HG03045 (cell line): ENCODE measurements around the gene CHD8.
"Not testable (repeated sequence)": the region's sequence is repeated elsewhere in the genome, so short reads cannot be mapped to it uniquely, and the experiment has no call there.

ENCODE experiments used
- ATAC-seq: cut with Tn5 transposase; IDR thresholded peaks from one replicate; pipeline ENCODE4 v1.9.1; 2021; ENCODE audit warnings: mild to moderate bottlenecking, moderate library complexity; ENCODE audit not compliant: unreplicated experiment

Gene CHD8

DNA sequence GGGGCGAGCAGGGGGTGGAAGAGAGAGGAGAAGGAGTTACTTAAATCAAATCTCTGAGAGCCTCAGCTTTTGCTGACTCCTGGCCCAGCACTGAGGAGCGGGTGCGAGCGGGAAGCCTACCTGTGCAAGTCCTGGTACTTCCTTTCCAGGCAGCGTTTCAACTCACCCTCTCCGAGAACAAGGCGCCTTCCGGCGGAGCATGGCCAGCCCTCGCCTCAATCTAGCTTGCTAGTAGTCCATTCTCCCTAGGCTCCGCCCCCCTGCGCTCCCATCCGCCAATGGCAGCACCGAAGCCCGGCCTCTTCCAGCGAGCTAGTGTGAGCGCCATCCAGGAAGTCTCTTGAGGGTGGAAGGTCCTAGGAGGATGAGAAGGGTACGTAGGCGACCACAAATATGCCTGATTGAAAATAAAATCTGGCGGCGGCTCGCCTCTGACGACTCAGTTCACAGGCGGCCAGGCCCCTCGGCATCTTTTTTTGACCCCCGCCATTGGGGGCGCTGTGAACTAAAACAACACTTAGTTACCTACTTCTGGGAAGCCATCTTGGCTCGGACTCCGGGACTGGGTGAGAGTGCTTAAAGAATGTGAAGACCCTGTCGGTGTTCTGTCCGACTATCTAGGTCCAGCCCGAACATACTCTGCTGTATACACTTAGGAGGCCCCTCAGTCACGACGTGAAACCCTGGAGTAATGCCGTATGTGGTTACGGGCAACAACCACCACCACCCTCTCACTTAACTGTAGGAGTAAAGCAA lies at the start of gene CHD8:
Gene CHD8, minus strand, starts transcription at position 212 of the 756 bp plus-strand sequence. CDS start 24,480 bp downstream, outside the sequence.
- peak; percentile 98 for ATAC-seq

DNA sequence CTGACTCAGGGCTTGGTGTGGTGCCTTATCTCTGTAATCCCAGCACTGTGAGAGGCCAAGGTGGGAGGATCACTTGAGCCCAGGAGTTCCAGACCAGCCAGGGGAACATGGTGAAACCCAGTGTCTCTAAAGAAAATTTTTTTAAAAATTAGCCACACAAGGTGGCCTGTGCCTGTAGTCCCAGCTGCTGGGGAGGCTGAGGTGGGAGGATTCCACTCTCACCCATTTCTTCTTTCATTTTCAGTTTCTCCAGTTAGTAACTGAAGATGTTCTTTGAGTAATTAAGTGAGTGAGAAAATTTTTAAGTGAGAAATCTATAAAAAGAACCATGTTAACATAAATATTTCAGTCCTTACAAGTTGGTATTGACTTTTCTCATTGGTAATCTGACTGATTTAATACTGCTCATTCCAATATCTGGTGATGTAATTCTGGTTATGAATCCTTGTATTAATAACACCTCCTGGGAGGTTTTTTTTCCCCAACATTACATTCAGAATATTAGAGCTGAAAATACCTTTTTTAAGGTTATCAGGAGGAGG lies 49.2 kb upstream of the CHD8 start:
- peak; percentile 83 for ATAC-seq

- no peak for ATAC-seq
Observed at GRCh38 chr14:21503376-21503775, 47.5 kb upstream of the CHD8 start.

DNA sequence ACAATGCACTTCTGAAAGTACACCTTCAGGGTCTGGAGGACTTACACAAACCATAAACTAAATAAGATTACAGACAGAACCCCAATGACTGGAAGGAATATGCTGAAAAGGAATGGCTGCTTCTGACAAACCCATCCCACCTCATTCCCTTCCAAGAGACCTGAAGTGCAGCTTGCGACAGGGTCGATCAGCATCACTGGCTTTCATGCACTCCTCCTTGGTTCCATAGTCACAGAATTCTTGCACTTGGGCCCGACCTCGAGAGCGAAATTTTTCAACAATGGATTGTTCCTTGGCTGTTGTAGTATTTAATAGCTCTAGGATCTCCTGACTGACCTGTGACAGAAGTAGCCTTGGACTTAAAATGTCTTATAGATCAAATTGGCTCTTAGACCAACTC lies 45.6 kb upstream of the CHD8 start:
- no peak for ATAC-seq

DNA sequence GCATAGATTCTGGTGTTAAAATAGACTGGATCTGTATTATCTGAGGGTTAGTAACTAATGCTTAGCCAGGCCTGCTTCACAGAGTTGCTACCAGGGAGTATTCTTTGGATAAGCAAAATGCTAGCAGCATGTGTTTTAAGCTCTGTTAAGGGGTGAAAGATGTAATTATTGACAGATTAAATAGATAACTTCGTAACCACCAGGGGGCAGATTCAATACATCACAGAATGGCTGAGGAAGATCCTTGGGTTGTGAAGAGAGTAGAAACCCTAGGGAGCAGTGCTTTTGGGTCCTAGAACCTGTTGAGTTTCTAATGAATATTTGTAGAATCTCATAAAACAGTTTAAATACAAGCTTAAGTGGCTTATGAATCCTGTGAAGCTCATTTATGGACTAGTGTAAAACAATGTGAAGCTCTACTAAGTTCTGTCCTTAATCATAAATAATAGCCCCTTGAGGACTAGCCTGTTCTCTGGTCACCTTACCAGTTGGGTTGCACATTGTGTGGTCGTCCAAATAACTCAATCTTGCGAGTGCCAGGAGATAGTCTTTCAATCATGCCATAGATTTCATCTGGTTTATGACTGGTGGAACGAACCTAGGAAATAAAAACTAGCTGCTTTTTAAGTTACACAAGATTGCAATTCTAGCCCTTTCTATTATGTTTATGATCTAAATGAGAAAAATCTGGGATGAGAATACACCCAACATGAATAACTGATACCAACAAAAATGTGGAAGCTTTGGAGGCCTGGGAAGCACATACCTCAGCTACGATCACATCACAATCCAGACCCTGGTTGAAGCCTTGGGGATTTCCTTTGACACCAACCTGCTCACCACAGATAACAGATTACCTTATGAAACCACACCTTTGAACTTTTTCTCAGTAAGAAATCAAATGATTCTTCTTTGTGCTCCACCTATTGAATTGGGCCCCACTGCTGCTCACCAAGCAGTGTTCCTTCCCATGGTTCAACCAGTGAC lies 42.9 kb upstream of the CHD8 start:
- no peak for ATAC-seq

- no peak for ATAC-seq
Observed at GRCh38 chr14:21496453-21496852, 40.5 kb upstream of the CHD8 start.

DNA sequence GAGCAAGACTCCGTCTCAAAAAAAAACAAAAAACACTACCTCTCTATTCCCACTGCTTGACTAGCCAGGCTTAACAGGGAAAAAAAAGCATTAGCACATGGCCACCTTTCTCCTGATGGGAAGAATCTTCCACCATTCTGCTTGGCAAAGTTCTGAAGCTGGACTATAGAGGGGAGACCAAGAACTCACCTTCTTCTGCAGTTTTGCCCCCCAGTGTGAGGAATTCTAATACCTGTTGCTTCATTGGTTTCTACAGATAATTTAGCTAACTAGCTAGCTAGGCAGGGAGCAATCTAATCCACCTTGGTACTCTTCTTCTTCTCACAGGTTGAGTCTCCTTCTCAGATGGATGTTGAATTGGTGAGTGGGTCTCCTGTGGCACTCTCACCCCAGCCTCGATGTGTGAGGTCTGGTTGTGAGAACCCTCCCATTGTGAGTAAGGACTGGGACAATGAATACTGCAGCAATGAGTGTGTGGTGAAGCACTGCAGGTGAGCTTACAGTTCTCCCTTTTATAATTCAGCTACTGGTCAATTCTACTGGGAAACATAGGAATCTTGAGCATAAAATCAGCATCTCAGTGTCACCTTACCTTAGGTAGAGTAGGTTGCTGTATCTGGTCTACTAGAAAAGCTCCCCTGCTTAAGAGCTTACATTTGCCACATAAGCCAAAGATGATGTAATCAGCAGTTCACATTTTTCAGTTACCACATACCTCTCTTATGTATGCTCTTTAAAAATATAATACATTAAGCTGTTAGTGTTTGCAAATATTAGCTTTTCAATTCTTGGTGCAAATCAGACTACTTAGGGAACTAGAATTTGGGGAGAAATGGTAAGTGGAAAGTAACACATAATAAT lies 39.2 kb upstream of the CHD8 start:
- no peak for ATAC-seq

GRCh38 chr14:21486640-21487087 lies 30.7 kb upstream of the CHD8 start:
- no peak for ATAC-seq

DNA sequence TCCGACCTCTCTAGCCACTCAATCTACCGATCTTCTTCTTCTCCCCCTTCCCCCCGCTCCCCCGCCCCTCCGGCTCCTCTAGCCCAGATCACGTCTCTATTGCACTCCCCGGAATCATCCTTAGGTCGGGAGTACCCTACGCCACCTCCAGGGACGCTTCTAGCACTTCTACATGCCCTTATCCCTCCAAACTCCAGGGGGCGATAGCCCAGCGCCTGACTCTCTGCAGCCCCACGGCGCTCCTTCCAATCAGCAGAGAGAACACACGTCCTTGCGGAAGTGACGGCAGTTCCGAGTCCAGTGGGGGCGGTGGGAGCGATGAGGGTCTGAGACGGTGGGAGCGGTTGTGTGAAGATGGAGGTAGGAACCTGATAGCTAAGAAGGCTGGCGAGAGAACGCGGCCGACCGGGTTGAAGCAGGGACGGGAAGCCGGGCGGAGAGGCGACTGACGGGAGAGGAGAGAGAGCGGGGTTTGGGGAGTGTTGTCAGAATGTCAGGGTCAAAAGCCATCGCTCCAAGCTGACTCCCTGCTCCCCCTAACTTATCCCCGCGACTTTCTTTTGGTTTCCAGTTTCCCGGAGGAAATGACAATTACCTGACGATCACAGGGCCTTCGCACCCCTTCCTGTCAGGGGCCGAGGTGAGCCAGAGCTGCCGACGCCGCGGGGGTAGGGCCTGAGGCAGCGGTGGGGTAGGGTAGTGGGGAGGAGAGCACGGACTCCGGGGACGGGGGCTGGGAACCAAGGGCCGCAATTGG lies 21.2 kb upstream of the CHD8 start, which contains the start of the genes RAB2B and TOX4:
Gene RAB2B, minus strand, starts transcription at position 35 of the 757 bp plus-strand sequence. CDS start 87 bp downstream, outside the sequence.
Gene TOX4, plus strand, starts transcription at position 271 of the 757 bp plus-strand sequence. Its CDS starts 84 bp downstream, at position 355.
- ATAC-seq, result peak; percentile 99

- peak; percentile 36 for ATAC-seq
Observed at GRCh38 chr14:21476523-21476924, 20.6 kb upstream of the CHD8 start.

GRCh38 chr14:21475767-21476522 lies 20.0 kb upstream of the CHD8 start:
- ATAC-seq, result no peak

- ATAC-seq, result no peak
Observed at GRCh38 chr14:21467616-21468015, 11.7 kb upstream of the CHD8 start.

GRCh38 chr14:21455592-21455911 lies 371 bp downstream of the CHD8 start:
- ATAC-seq, result peak; percentile 28

GRCh38 chr14:21454843-21455544 lies 929 bp downstream of the CHD8 start:
- ATAC-seq, result no peak

- no peak for ATAC-seq
Observed at GRCh38 chr14:21449899-21450216, 6.1 kb downstream of the CHD8 start.

- not testable (repeated sequence) for ATAC-seq
Observed at GRCh38 chr14:21442657-21443056, 13.3 kb downstream of the CHD8 start.

DNA sequence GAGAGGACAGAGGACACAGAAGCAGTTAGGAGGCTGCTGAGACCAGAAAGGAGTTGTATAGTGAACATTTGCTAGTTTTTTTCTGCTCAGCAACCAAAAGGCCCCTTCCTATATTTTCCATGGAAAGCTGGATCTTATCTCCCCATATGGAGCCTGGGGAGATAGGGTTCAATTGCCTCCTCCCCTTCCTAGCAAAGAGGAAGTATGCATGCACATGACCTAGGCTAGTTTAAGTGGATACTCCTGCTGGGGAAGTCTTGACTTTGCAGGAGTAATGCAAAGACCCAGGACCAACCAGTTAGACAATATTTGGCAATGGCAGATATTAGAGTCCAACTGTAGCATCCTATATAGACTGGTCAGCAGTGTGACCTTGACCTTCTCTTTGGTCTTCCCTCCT lies 15.1 kb downstream of the CHD8 start:
- no peak for ATAC-seq
